Measurements from ENCODE around the gene JUN.

GRCh38 chr1:58815686-58816071 lies 31.8 kb upstream of the JUN start:
- TF ChIP-seq CTCF (IDR thresholded peaks at IDR 0.05; ENCODE audit: extremely low read depth in 1 of 2, insufficient read depth in 1 of 2, low read depth in 1 of 2, low read length in 2 of 2) (no peak), FOS (IDR thresholded peaks at IDR 0.05; ENCODE audit: borderline replicate concordance, insufficient read depth, low read length) (no peak), JUN (IDR thresholded peaks at IDR 0.05; ENCODE audit: borderline replicate concordance, insufficient read depth, insufficient read length, low read depth) (no peak), EZH2 (IDR thresholded peaks at IDR 0.05; ENCODE audit: borderline replicate concordance, low read depth, low read length, severe bottlenecking) (no peak), MYC (IDR thresholded peaks at IDR 0.05; ENCODE audit: low read depth, low read length) (no peak), POLR2A (IDR thresholded peaks at IDR 0.05; ENCODE audit: low read depth, low read length) (no peak), POLR2AphosphoS5 (IDR thresholded peaks at IDR 0.05; ENCODE audit: insufficient read depth, low read depth, low read length) (no peak)

Measured in endothelial cell of umbilical vein (primary cell).